ENCODE data around the gene WRAP73.

The WRAP73 gene

GRCh38 chr1:3630161-3630611 is 19.7 kb downstream of the WRAP73 start:
- Histone ChIP-seq H3K4me3 (ENCODE audit: low read length) (no peak overlapping the region), H3K4me1 (ENCODE audit: control insufficient read depth, low read depth, low read length) (peaks cover 3% of the 10 kb centered on the region), H2BK15ac (replicated peaks; ENCODE audit: low read depth) (no peak overlapping the region), H3K18ac (ENCODE audit: low read length) (no peak overlapping the region), H3K36me3 (ENCODE audit: control insufficient read depth, insufficient read depth, low read length) (no peaks in the 10 kb centered on the region), H3K9ac (ENCODE audit: low read length) (no peak overlapping the region), H4K5ac (ENCODE audit: low read length) (no peak overlapping the region), H2BK120ac (ENCODE audit: low read depth, low read length) (no peak overlapping the region), H3K79me2 (ENCODE audit: control insufficient read depth, insufficient read depth, low read length) (no peaks in the 10 kb centered on the region), H2AK5ac (ENCODE audit: low read length) (no peak overlapping the region), H3K23ac (ENCODE audit: low read length) (no peak overlapping the region), H4K8ac (ENCODE audit: low read depth, low read length) (no peak overlapping the region), H3K27ac (ENCODE audit: low read depth, low read length) (no peak overlapping the region), H3K56ac (ENCODE audit: low read length) (no peak overlapping the region), H3K27me3 (ENCODE audit: insufficient read depth, low read length, poor library complexity) (no peaks in the 10 kb centered on the region), H2BK5ac (ENCODE audit: low read length) (no peak overlapping the region), H3K79me1 (ENCODE audit: low read length) (peaks cover 3% of the 10 kb centered on the region), H3K4ac (ENCODE audit: low read depth, low read length) (no peak overlapping the region), H3K4me2 (ENCODE audit: low read length) (no peak overlapping the region)
- no peak for DNase-seq
- no CpG with 5 or more reads among the region's 11 CpGs for WGBS (ENCODE audit: extremely low coverage, insufficient coverage, low lambda C conversion rate)

- no peak overlapping the region for H3K23ac ChIP-seq (ENCODE audit: low read length)
- no peak overlapping the region for H3K18ac ChIP-seq (ENCODE audit: low read length)
- H2BK15ac ChIP-seq (replicated peaks; ENCODE audit: low read depth): no peak overlapping the region
- H2BK120ac ChIP-seq (ENCODE audit: low read depth, low read length): no peak overlapping the region
- peaks cover 3% of the 10 kb centered on the region for H3K4me1 ChIP-seq (ENCODE audit: control insufficient read depth, low read depth, low read length)
- no peaks in the 10 kb centered on the region for H3K36me3 ChIP-seq (ENCODE audit: control insufficient read depth, insufficient read depth, low read length)
- H3K56ac ChIP-seq (ENCODE audit: low read length): no peak overlapping the region
- H3K27me3 ChIP-seq (ENCODE audit: insufficient read depth, low read length, poor library complexity): no peaks in the 10 kb centered on the region
- no peak overlapping the region for H3K4ac ChIP-seq (ENCODE audit: low read depth, low read length)
- no peaks in the 10 kb centered on the region for H3K79me2 ChIP-seq (ENCODE audit: control insufficient read depth, insufficient read depth, low read length)
- H3K9ac ChIP-seq (ENCODE audit: low read length): no peak overlapping the region
- H3K79me1 ChIP-seq (ENCODE audit: low read length): peaks cover 3% of the 10 kb centered on the region
- H3K27ac ChIP-seq (ENCODE audit: low read depth, low read length): no peak overlapping the region
- H3K4me2 ChIP-seq (ENCODE audit: low read length): no peak overlapping the region
- no peak overlapping the region for H4K8ac ChIP-seq (ENCODE audit: low read depth, low read length)
- no peak overlapping the region for H4K5ac ChIP-seq (ENCODE audit: low read length)
- H2BK5ac ChIP-seq (ENCODE audit: low read length): no peak overlapping the region
- no CpG with 5 or more reads among the region's 16 CpGs for WGBS (ENCODE audit: extremely low coverage, insufficient coverage, low lambda C conversion rate)
- no peak for DNase-seq
- H2AK5ac ChIP-seq (ENCODE audit: low read length): no peak overlapping the region
- H3K4me3 ChIP-seq (ENCODE audit: low read length): no peak overlapping the region
Observed at GRCh38 chr1:3629561-3630160, 20.2 kb downstream of the WRAP73 start.

GRCh38 chr1:3628445-3628844 is 21.5 kb downstream of the WRAP73 start:
- H3K79me2 ChIP-seq (ENCODE audit: control insufficient read depth, insufficient read depth, low read length): no peaks in the 10 kb centered on the region
- H3K79me1 ChIP-seq (ENCODE audit: low read length): peaks cover 3% of the 10 kb centered on the region
- H3K23ac ChIP-seq (ENCODE audit: low read length): no peak overlapping the region
- no peak overlapping the region for H3K9ac ChIP-seq (ENCODE audit: low read length)
- H4K5ac ChIP-seq (ENCODE audit: low read length): no peak overlapping the region
- H3K4ac ChIP-seq (ENCODE audit: low read depth, low read length): no peak overlapping the region
- no peaks in the 10 kb centered on the region for H3K27me3 ChIP-seq (ENCODE audit: insufficient read depth, low read length, poor library complexity)
- H3K56ac ChIP-seq (ENCODE audit: low read length): no peak overlapping the region
- H2BK5ac ChIP-seq (ENCODE audit: low read length): no peak overlapping the region
- no peak overlapping the region for H3K4me3 ChIP-seq (ENCODE audit: low read length)
- no peak overlapping the region for H4K8ac ChIP-seq (ENCODE audit: low read depth, low read length)
- no CpG with 5 or more reads among the region's 10 CpGs for WGBS (ENCODE audit: extremely low coverage, insufficient coverage, low lambda C conversion rate)
- H3K4me2 ChIP-seq (ENCODE audit: low read length): no peak overlapping the region
- H3K18ac ChIP-seq (ENCODE audit: low read length): no peak overlapping the region
- H2BK15ac ChIP-seq (replicated peaks; ENCODE audit: low read depth): no peak overlapping the region
- H3K4me1 ChIP-seq (ENCODE audit: control insufficient read depth, low read depth, low read length): peaks cover 3% of the 10 kb centered on the region
- DNase-seq: peak; percentile 11
- H3K27ac ChIP-seq (ENCODE audit: low read depth, low read length): no peak overlapping the region
- no peak overlapping the region for H2AK5ac ChIP-seq (ENCODE audit: low read length)
- no peak overlapping the region for H2BK120ac ChIP-seq (ENCODE audit: low read depth, low read length)
- H3K36me3 ChIP-seq (ENCODE audit: control insufficient read depth, insufficient read depth, low read length): no peaks in the 10 kb centered on the region

- H3K4ac ChIP-seq (ENCODE audit: low read depth, low read length): no peak overlapping the region
- peaks cover 3% of the 10 kb centered on the region for H3K79me1 ChIP-seq (ENCODE audit: low read length)
- H2AK5ac ChIP-seq (ENCODE audit: low read length): no peak overlapping the region
- no CpG with 5 or more reads among the region's 26 CpGs for WGBS (ENCODE audit: extremely low coverage, insufficient coverage, low lambda C conversion rate)
- no peak overlapping the region for H2BK5ac ChIP-seq (ENCODE audit: low read length)
- H4K5ac ChIP-seq (ENCODE audit: low read length): no peak overlapping the region
- H3K56ac ChIP-seq (ENCODE audit: low read length): no peak overlapping the region
- H2BK120ac ChIP-seq (ENCODE audit: low read depth, low read length): no peak overlapping the region
- peaks cover 3% of the 10 kb centered on the region for H3K4me1 ChIP-seq (ENCODE audit: control insufficient read depth, low read depth, low read length)
- no peak overlapping the region for H3K18ac ChIP-seq (ENCODE audit: low read length)
- no peak overlapping the region for H3K23ac ChIP-seq (ENCODE audit: low read length)
- H3K36me3 ChIP-seq (ENCODE audit: control insufficient read depth, insufficient read depth, low read length): no peaks in the 10 kb centered on the region
- H3K4me2 ChIP-seq (ENCODE audit: low read length): no peak overlapping the region
- H3K9ac ChIP-seq (ENCODE audit: low read length): no peak overlapping the region
- no peaks in the 10 kb centered on the region for H3K27me3 ChIP-seq (ENCODE audit: insufficient read depth, low read length, poor library complexity)
- H4K8ac ChIP-seq (ENCODE audit: low read depth, low read length): no peak overlapping the region
- no peak overlapping the region for H3K4me3 ChIP-seq (ENCODE audit: low read length)
- no peak overlapping the region for H2BK15ac ChIP-seq (replicated peaks; ENCODE audit: low read depth)
- H3K79me2 ChIP-seq (ENCODE audit: control insufficient read depth, insufficient read depth, low read length): no peaks in the 10 kb centered on the region
- no peak for DNase-seq
- no peak overlapping the region for H3K27ac ChIP-seq (ENCODE audit: low read depth, low read length)
Observed at GRCh38 chr1:3627515-3628253, 22.2 kb downstream of the WRAP73 start.

- H3K4me2 ChIP-seq (ENCODE audit: low read length): no peak overlapping the region
- no peaks in the 10 kb centered on the region for H3K27me3 ChIP-seq (ENCODE audit: insufficient read depth, low read length, poor library complexity)
- no peak overlapping the region for H2AK5ac ChIP-seq (ENCODE audit: low read length)
- DNase-seq: no peak
- H2BK120ac ChIP-seq (ENCODE audit: low read depth, low read length): no peak overlapping the region
- H3K4me1 ChIP-seq (ENCODE audit: control insufficient read depth, low read depth, low read length): peaks cover 3% of the 10 kb centered on the region
- H3K56ac ChIP-seq (ENCODE audit: low read length): no peak overlapping the region
- H2BK5ac ChIP-seq (ENCODE audit: low read length): no peak overlapping the region
- H4K8ac ChIP-seq (ENCODE audit: low read depth, low read length): no peak overlapping the region
- no CpG with 5 or more reads among the region's 4 CpGs for WGBS (ENCODE audit: extremely low coverage, insufficient coverage, low lambda C conversion rate)
- no peaks in the 10 kb centered on the region for H3K79me2 ChIP-seq (ENCODE audit: control insufficient read depth, insufficient read depth, low read length)
- no peak overlapping the region for H3K23ac ChIP-seq (ENCODE audit: low read length)
- no peak overlapping the region for H3K18ac ChIP-seq (ENCODE audit: low read length)
- no peak overlapping the region for H3K27ac ChIP-seq (ENCODE audit: low read depth, low read length)
- H2BK15ac ChIP-seq (replicated peaks; ENCODE audit: low read depth): no peak overlapping the region
- no peak overlapping the region for H3K4ac ChIP-seq (ENCODE audit: low read depth, low read length)
- H3K79me1 ChIP-seq (ENCODE audit: low read length): peaks cover 3% of the 10 kb centered on the region
- no peaks in the 10 kb centered on the region for H3K36me3 ChIP-seq (ENCODE audit: control insufficient read depth, insufficient read depth, low read length)
- peak overlapping the region; percentile 85 for H3K9ac ChIP-seq (ENCODE audit: low read length)
- H3K4me3 ChIP-seq (ENCODE audit: low read length): no peak overlapping the region
- H4K5ac ChIP-seq (ENCODE audit: low read length): no peak overlapping the region
Observed at GRCh38 chr1:3626025-3626424, 23.9 kb downstream of the WRAP73 start.

Data from mesendoderm (in vitro differentiated cells).